K562 (cell line): ENCODE results near the gene NPC1L1. TPM values are rescaled to one million over a fixed set of nuclear protein-coding genes. Genes with fewer than 3 reads are reported as not detected.

ENCODE experiments used
- ATAC-seq: fragments of 200-7000 bp; cut with Tn5 transposase; 3 replicates; pipeline ENCODE4 v1.9.1; 2020; ENCODE audit warnings: moderate library complexity
- BruUV-seq: library from RNA; stranded (reverse); fragments of 400-500 nt; replicated peaks from 2 replicates; lab custom pipeline; 2021; lab: Mats Ljungman, UMichigan
- CTCF ChIA-PET: fragments of 300-600 bp; formaldehyde crosslinking; extraction: SDS; loops from one replicate; lab custom pipeline; 2021; ENCODE audit warnings: low intra/inter-chr PET ratio; lab: Yijun Ruan, JAX
- POLR2A ChIA-PET: fragments of 300-600, 350-650 bp; sonication (Branson Sonifier 250); formaldehyde crosslinking; extraction: SDS; loops from one replicate; lab custom pipeline; 2021; ENCODE audit warnings: antibody characterized with exemption, inconsistent platforms; lab: Yijun Ruan, JAX
- DNase-seq, 4 experiments: peaks; one replicate each; pipeline versions ENCODE4 v3.0.0 to v3.0.0-alpha.2; 2011 to 2018; ENCODE audit warnings: low spot score in 3 of 4, mixed read lengths in 3 of 4; ENCODE audit errors: extremely low read depth in 1 of 4
- FAIRE-seq: peaks from 2 replicates; lab custom pipeline; 2011; peaks lifted over from hg19 to GRCh38; lab: Jason Lieb, UNC
- H2AFZ ChIP-seq: 2 replicates; pipeline ENCODE4 v1.6.0; 2011; ENCODE audit warnings: low read depth, low read length, control low read depth, inconsistent platforms
- H3K27ac ChIP-seq: fragments of 200-600 bp; 3 replicates; pipeline ENCODE4 v1.8.0; 2011; ENCODE audit warnings: low read depth, mild to moderate bottlenecking, control low read depth, inconsistent platforms, low read length, moderate library complexity, mixed read lengths; ENCODE audit errors: extremely low read depth
- H3K27me3 ChIP-seq, 2 experiments: fragments of 300-600 bp in 1 of 2; 2 replicates in 1 of 2; 3 replicates in 1 of 2; pipeline versions ENCODE4 v1.6.0 to v1.8.0; 2011; ENCODE audit warnings: inconsistent platforms in 2 of 2, low read length in 2 of 2, mild to moderate bottlenecking in 1 of 2, mixed read lengths in 1 of 2, moderate library complexity in 1 of 2; ENCODE audit not compliant: control insufficient read depth in 2 of 2, insufficient read depth in 2 of 2
- H3K36me3 ChIP-seq: fragments of 300-600 bp; 3 replicates; pipeline ENCODE4 v1.8.0; 2011; ENCODE audit warnings: mild to moderate bottlenecking, low read length, inconsistent platforms; ENCODE audit not compliant: control insufficient read depth, insufficient read depth
- H3K4me1 ChIP-seq, 2 experiments: fragments of 200-600 bp in 1 of 2; replicated peaks in 1 of 2; 2 replicates in 1 of 2; 3 replicates in 1 of 2; pipeline versions ENCODE4 v1.5.1 to v1.8.0; 2011; ENCODE audit warnings: inconsistent platforms in 2 of 2, low read length in 2 of 2, mild to moderate bottlenecking in 1 of 2, mixed read lengths in 1 of 2, moderate library complexity in 1 of 2; ENCODE audit not compliant: control insufficient read depth in 2 of 2, insufficient read depth in 2 of 2
- H3K4me2 ChIP-seq: 2 replicates; pipeline ENCODE4 v1.6.1; 2011; ENCODE audit warnings: low read length, control low read depth, inconsistent platforms, mixed read lengths; ENCODE audit not compliant: insufficient read depth
- H3K4me3 ChIP-seq: fragments of 200-600 bp; sonication (generic), shearing (Covaris generic); 2 replicates; pipeline ENCODE4 v1.5.1; 2016; ENCODE audit warnings: control low read depth, inconsistent platforms
- H3K79me2 ChIP-seq: fragments of 200-600 bp; 3 replicates; pipeline ENCODE4 v1.8.0; 2011; ENCODE audit warnings: low read length, inconsistent platforms; ENCODE audit not compliant: control insufficient read depth, insufficient read depth
- H3K9ac ChIP-seq, 2 experiments: 2 replicates each; pipeline versions ENCODE4 v1.6.0 to v1.6.1; 2011; ENCODE audit warnings: low read depth in 2 of 2, low read length in 2 of 2, control low read depth in 1 of 2, inconsistent platforms in 1 of 2, mild to moderate bottlenecking in 1 of 2, mixed read lengths in 1 of 2; ENCODE audit not compliant: insufficient read depth in 1 of 2
- H3K9me1 ChIP-seq: one replicate; pipeline ENCODE4 v1.6.0; 2011; ENCODE audit warnings: inconsistent platforms, mild to moderate bottlenecking, low read length, moderate library complexity; ENCODE audit not compliant: control insufficient read depth, insufficient read depth
- H3K9me3 ChIP-seq: replicated peaks from 2 replicates; pipeline ENCODE4 v1.5.1; 2011; ENCODE audit warnings: low read depth, low read length, inconsistent platforms; ENCODE audit not compliant: control insufficient read depth, insufficient read depth
- H4K20me1 ChIP-seq: replicated peaks from 2 replicates; pipeline ENCODE4 v1.6.1; 2011; ENCODE audit warnings: low read length, inconsistent platforms, mixed read lengths; ENCODE audit not compliant: control insufficient read depth, insufficient read depth
- ADNP ChIP-seq: fragments of 200-800 bp; sonication (Bioruptor generic); IDR thresholded peaks from 2 replicates; pipeline ENCODE4 v1.6.1; 2016; ENCODE audit warnings: missing genetic modification characterization, missing compliant biosample characterization
- CREB1 ChIP-seq, 2 experiments: sonication (generic) in 1 of 2; formaldehyde crosslinking in 1 of 2; IDR thresholded peaks; 2 replicates each; pipeline versions ENCODE4 v1.6.1 to v1.8.0; 2012 to 2022; ENCODE audit warnings: inconsistent platforms in 1 of 2, mild to moderate bottlenecking in 1 of 2, missing genetic modification reagents in 1 of 2, moderate library complexity in 1 of 2
- FOXM1 ChIP-seq, 2 experiments: fragments of 450-650 bp in 1 of 2; sonication (generic) in 1 of 2; formaldehyde crosslinking in 1 of 2; IDR thresholded peaks; 2 replicates each; pipeline versions ENCODE4 v1.6.1 to v1.9.0; 2017 to 2022; ENCODE audit warnings: low read depth in 2 of 2, mild to moderate bottlenecking in 2 of 2, missing genetic modification reagents in 1 of 2, moderate library complexity in 1 of 2
- ILF3 ChIP-seq: fragments of 450-650 bp; IDR thresholded peaks from 2 replicates; pipeline ENCODE4 v1.6.1; 2018; ENCODE audit warnings: antibody characterized with exemption, mild to moderate bottlenecking, moderate library complexity, borderline replicate concordance
- NKRF ChIP-seq: fragments of 450-650 bp; IDR thresholded peaks from 2 replicates; pipeline ENCODE4 v1.6.1; 2016; ENCODE audit warnings: borderline replicate concordance
- NR2C2 ChIP-seq, 2 experiments: fragments of 200-800 bp in 1 of 2; sonication (Bioruptor generic) in 1 of 2; sonication (generic) in 1 of 2; formaldehyde crosslinking in 1 of 2; IDR thresholded peaks; 2 replicates each; pipeline versions ENCODE4 v1.6.1 to v1.8.0; 2016 to 2022; ENCODE audit warnings: mild to moderate bottlenecking in 1 of 2, missing compliant biosample characterization in 1 of 2, missing genetic modification characterization in 1 of 2, missing genetic modification reagents in 1 of 2
- RFX1 ChIP-seq: fragments of 450-650 bp; IDR thresholded peaks from 2 replicates; pipeline ENCODE4 v1.6.1; 2016; ENCODE audit warnings: mild to moderate bottlenecking, moderate library complexity
- TAF9B ChIP-seq: fragments of 450-650 bp; IDR thresholded peaks from 2 replicates; pipeline ENCODE4 v1.6.1; 2018; ENCODE audit warnings: mild to moderate bottlenecking; ENCODE audit not compliant: partially characterized antibody
- TBP ChIP-seq: optimal IDR thresholded peaks from 2 replicates; pipeline ENCODE3; 2011; ENCODE audit warnings: low read depth, low read length, improper control_type of control experiment
- ZNF124 ChIP-seq: sonication (generic); formaldehyde crosslinking; IDR thresholded peaks from 2 replicates; pipeline ENCODE4 v1.8.1; 2022; ENCODE audit warnings: missing genetic modification reagents
- ZNF41 ChIP-seq: fragments of 250-450 bp; sonication (Bioruptor Pico); conservative IDR thresholded peaks from 2 replicates; pipeline ENCODE4 v1.4.0; 2020; ENCODE audit warnings: mild to moderate bottlenecking
- ZNF561 ChIP-seq: fragments of 450-650 bp; formaldehyde crosslinking; conservative IDR thresholded peaks from 2 replicates; pipeline ENCODE4 v1.4.0; 2020; ENCODE audit warnings: mild to moderate bottlenecking, moderate library complexity
- ZNF696 ChIP-seq: fragments of 250-450 bp; sonication (Bioruptor Pico); conservative IDR thresholded peaks from 2 replicates; pipeline ENCODE4 v1.4.0; 2020; ENCODE audit warnings: mild to moderate bottlenecking, moderate library complexity
- WGBS: fragments of 100-300 bp; shearing (Covaris generic); methylation state at CpG from one replicate; pipeline ENCODE4 v1.1.6; 2016; ENCODE audit warnings: low coverage, mixed read lengths; ENCODE audit not compliant: insufficient coverage; ENCODE audit errors: missing lambda C conversion rate; 5-methylcytosine and 5-hydroxymethylcytosine counted together
- in situ Hi-C: fragments of 300-500 bp; cut with MboI; formaldehyde crosslinking; loops from 4 replicates; pipeline ENCODE4 v1.15.0; 2018; ENCODE audit warnings: inconsistent platforms, mixed read lengths
- intact Hi-C: fragments of 100-400 bp; cut with micrococcal nuclease; formaldehyde crosslinking; loops from 2 replicates; pipeline ENCODE4 v1.14.2; 2022
- polyA plus RNA-seq, 8 experiments: library from polyadenylated mRNA; depleted of rRNA in 4 of 8; stranded (reverse) in 5 of 8; unstranded in 3 of 8; fragments of >200 nt; fragmentation: Nextera tagmentation in 2 of 8; fragmentation: Illumina TruSeq in 1 of 8; extraction: Ambion mirVana in 2 of 8; extraction: Trizol in 1 of 8; gene quantifications; 2 replicates each; pipeline versions ENCODE4 v1.2.1 to v1.2.3, GENCODE V29; 2011 to 2014; ENCODE audit warnings: inconsistent platforms in 1 of 8, missing spikeins in 1 of 8
- total RNA-seq, 7 experiments: library from RNA; depleted of rRNA in 6 of 7; stranded (reverse); fragments of >200 nt in 6 of 7; fragmentation: Illumina TruSeq in 2 of 7; extraction: Trizol in 2 of 7; gene quantifications; 2 replicates each; pipeline versions ENCODE4 v1.2.1 to v1.2.3, GENCODE V29; 2011 to 2021; ENCODE audit warnings: low replicate concordance in 1 of 7
- TF ChIP-seq, protein P1 (sequence below): fragments of 450-650 bp; formaldehyde crosslinking; IDR thresholded peaks from 2 replicates; pipeline ENCODE4 v1.4.0; 2022; ENCODE audit warnings: mild to moderate bottlenecking, moderate library complexity
- TF ChIP-seq, protein P2 (sequence below): fragments of 250-450 bp; sonication (Bioruptor Pico); IDR thresholded peaks from 2 replicates; pipeline ENCODE4 v1.5.0; 2021; ENCODE audit warnings: mild to moderate bottlenecking, moderate library complexity

NPC1L1 gene
- total and polyA plus RNA-seq, 9 of the 15 experiments (the other 6 are each of a cell fraction or from before 2014, with no cell fraction given), result 0.01 to 0.18 (median 0.07) TPM; not detected in 4

- intact Hi-C loops, result no loop called here
- Histone ChIP-seq H3K4me2 (no peak overlapping the region), H3K36me3 (no peaks in the 10 kb centered on the region), H2AFZ (0 out of 2 replicates have a peak overlapping the region, but pooled peaks have one; percentile 28), H3K27me3 (no peaks in the 10 kb centered on the region; a peak in 1 of 5 replicates), H4K20me1 (no peaks in the 10 kb centered on the region), H3K79me2 (no peaks in the 10 kb centered on the region), H3K27ac (no peak overlapping the region), H3K9me3 (no peaks in the 10 kb centered on the region), H3K9me1 (no peaks in the 10 kb centered on the region), H3K9ac (no peak overlapping the region; a peak in 1 of 4 replicates), H3K4me1 (0 out of 5 replicates have a peak, but pooled peaks cover 0 to 3% of the 10 kb centered on the region in 2 experiments), H3K4me3 (no peak overlapping the region)
- FAIRE-seq (no peak), ATAC-seq (no peak), DNase-seq (no peak)
- ChIA-PET CTCF (no interaction called here), POLR2A (interaction anchor here (0.6 to 1.9 kb wide), 5 partner anchors 9 to 460 kb away, joined by 3 to 6 read pairs (median 3); no protein-coding TSS in a partner anchor)
- BruUV-seq, result no TSS peak
- 0% methylated on average over 4 of the region's 4 CpGs for WGBS
- in situ Hi-C loops, result no loop called here
- TF ChIP-seq FOXM1 (IDR thresholded peaks at IDR 0.05; ENCODE audit: low read depth) (no peak), FOXM1 (CRISPR knock-in tag; IDR thresholded peaks at IDR 0.05; ENCODE audit: low read depth) (no peak), NKRF (no peak), ILF3 (no peak), CREB1 (IDR thresholded peaks at IDR 0.05) (no peak), CREB1 (CRISPR knock-in tag; IDR thresholded peaks at IDR 0.05) (no peak), TAF9B (no peak), ADNP (tag) (no peak), NR2C2 (CRISPR knock-in tag; IDR thresholded peaks at IDR 0.05) (no peak), NR2C2 (tag; IDR thresholded peaks at IDR 0.05) (no peak), ZNF41 (CRISPR knock-in tag) (no peak), ZNF124 (CRISPR knock-in tag) (no peak), ZNF561 (CRISPR knock-in tag) (no peak), TBP (no peak), RFX1 (no peak), ZNF696 (no peak)
- TF ChIP-seq, protein P1, sequence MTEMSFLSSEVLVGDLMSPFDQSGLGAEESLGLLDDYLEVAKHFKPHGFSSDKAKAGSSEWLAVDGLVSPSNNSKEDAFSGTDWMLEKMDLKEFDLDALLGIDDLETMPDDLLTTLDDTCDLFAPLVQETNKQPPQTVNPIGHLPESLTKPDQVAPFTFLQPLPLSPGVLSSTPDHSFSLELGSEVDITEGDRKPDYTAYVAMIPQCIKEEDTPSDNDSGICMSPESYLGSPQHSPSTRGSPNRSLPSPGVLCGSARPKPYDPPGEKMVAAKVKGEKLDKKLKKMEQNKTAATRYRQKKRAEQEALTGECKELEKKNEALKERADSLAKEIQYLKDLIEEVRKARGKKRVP (CRISPR knock-in tag), result no peak
- TF ChIP-seq, protein P2, sequence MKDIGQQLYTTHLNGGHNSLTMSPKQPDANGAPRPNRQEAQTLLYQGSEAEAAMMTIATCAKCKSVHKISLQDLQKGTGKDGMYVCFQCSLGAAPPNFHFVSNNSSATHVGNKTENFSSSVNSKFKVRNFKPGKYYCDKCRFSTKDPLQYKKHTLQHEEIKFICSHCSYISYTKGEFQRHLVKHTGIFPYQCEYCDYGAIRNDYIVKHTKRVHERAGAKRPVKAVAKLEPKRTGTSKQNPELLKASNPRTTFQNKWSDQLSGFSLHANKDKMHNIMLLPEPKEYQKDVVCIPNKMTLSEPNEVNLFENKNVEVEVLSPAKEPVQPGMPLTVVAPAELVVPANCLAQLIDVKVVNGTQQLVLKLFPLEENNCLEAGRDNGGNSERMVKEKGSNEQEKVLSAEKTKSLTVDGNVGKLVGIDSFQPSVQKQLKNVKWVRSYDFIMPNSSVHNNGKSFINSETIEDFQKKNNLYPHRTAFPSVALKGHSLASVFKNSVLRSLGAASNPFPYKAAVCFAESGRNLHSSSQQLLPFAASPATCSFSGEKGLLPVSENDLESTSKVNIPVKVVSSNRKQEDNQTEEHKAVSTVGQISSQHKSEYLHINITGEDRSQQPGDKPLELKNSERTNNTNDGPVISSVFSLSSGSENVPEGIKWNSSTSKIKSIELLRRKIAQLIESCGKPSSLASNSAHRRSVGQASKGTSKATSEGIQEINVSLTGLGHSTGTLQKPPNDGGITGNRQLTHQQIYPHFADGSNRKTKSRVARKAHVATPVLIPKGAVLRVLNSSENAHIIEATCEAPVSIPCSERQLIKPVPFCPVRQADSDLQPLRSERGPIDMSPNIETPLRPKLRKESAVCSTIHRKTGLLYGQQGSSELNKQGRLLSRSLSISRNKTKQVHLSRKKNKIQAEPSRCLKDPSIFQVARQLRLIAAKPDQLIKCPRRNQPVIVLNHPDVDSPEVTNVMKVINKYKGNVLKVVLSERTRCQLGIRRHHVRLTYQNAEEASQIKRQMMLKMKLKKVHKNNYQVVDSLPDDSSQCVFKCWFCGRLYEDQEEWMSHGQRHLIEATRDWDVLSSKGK, result no peak
Observed at GRCh38 chr7:44511863-44512468, 29.2 kb downstream of the NPC1L1 start.
